Rectal smooth muscle tissue (tissue), 1 donor: ENCODE measurements around the gene C2CD2.

ENCODE experiments used
- H3K27ac ChIP-seq: one replicate; pipeline ENCODE4 v1.7.0; 2013; ENCODE audit warnings: low read depth, low read length, inconsistent platforms
- H3K27me3 ChIP-seq: one replicate; pipeline ENCODE4 v1.7.0; 2013; ENCODE audit warnings: low read length; ENCODE audit not compliant: control insufficient read depth, insufficient read depth
- H3K36me3 ChIP-seq: one replicate; pipeline ENCODE4 v1.7.0; 2013; ENCODE audit warnings: low read length; ENCODE audit not compliant: control insufficient read depth, insufficient read depth
- H3K4me1 ChIP-seq: one replicate; pipeline ENCODE4 v1.7.0; 2013; ENCODE audit warnings: low read length; ENCODE audit not compliant: control insufficient read depth, insufficient read depth
- H3K4me3 ChIP-seq: one replicate; pipeline ENCODE4 v1.7.0; 2013; ENCODE audit warnings: low read length
- H3K9ac ChIP-seq: one replicate; pipeline ENCODE4 v1.7.0; 2013; ENCODE audit warnings: low read length

C2CD2 gene

DNA sequence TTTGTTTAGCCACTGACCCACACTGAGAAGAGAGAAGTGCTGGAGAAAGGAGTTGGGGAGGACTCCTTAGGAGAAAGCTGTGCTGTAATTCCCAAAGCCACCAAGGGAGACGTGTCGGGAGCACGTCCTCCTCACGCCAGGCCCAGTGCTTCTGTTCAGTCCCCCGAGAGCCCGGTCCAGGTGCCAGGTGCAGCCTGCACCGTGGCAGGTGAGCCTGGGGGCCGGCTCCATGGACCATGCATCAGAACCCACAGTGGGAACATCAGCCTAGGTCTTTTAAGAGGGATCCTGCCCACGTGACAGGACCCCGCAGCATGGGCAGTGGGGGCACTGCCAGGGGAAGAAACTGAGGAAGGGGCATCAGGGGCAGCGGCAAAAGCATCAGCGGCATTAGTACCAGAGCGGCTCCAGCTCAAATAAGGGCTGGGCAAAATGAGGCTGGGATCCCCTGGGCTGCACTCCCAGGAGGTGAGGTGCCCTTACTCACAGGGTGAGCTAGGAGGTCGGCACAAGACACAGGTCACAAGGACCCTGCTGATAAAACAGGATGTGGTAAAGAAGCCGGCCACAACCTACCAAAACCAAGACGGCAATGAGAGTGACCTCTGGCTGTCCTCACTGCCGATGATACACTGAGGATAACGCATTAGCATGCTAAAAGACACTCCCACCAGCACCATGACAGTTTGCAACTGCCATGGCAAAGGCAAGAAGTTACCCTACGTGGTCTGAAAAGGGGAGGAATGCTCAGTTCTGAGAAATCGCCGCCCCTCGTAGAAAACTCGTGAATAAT is 50.1 kb downstream of the C2CD2 start:
- H3K27ac ChIP-seq, result no peak overlapping the region
- H3K9ac ChIP-seq, result no peak overlapping the region
- peaks cover 12% of the 10 kb centered on the region for H3K36me3 ChIP-seq
- H3K4me3 ChIP-seq, result no peak overlapping the region
- H3K4me1 ChIP-seq, result no peaks in the 10 kb centered on the region
- H3K27me3 ChIP-seq, result no peaks in the 10 kb centered on the region

DNA sequence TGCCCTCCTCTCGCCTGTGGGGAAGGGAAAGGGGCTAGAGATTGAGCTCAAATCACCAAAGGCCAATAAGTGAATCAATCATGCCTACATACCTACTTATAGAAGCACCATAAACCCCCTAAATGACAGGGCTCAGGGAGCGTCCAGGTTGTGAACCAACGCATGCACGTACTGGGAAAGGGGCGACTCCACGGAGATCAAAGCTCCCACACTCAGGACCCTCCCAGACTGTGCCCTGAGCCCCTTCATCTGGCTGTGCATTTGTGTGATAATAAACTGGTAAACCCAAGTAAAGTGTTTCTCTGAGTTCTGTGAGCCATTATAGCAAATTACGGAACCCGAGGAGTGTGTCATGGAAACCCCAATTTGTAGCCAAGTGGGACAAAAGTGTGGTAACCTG is 50.9 kb downstream of the C2CD2 start:
- H3K4me1 ChIP-seq, result no peaks in the 10 kb centered on the region
- H3K4me3 ChIP-seq, result no peak overlapping the region
- no peak overlapping the region for H3K27ac ChIP-seq
- H3K9ac ChIP-seq, result no peak overlapping the region
- no peaks in the 10 kb centered on the region for H3K27me3 ChIP-seq
- peaks cover 12% of the 10 kb centered on the region for H3K36me3 ChIP-seq

- H3K36me3 ChIP-seq, result peaks cover 12% of the 10 kb centered on the region
- no peak overlapping the region for H3K9ac ChIP-seq
- H3K4me1 ChIP-seq, result no peaks in the 10 kb centered on the region
Observed at GRCh38 chr21:41901782-41902181, 52.0 kb downstream of the C2CD2 start.

GRCh38 chr21:41901099-41901498 is 52.7 kb downstream of the C2CD2 start:
- no peaks in the 10 kb centered on the region for H3K27me3 ChIP-seq
- H3K36me3 ChIP-seq, result peaks cover 14% of the 10 kb centered on the region
- no peak overlapping the region for H3K27ac ChIP-seq
- H3K4me1 ChIP-seq, result no peaks in the 10 kb centered on the region
- H3K9ac ChIP-seq, result no peak overlapping the region
- H3K4me3 ChIP-seq, result no peak overlapping the region

More at GRCh38 chr21:41901782-41902181, 52.0 kb downstream of the C2CD2 start:
- H3K27me3 ChIP-seq, result no peaks in the 10 kb centered on the region
- H3K4me3 ChIP-seq, result no peak overlapping the region
- no peak overlapping the region for H3K27ac ChIP-seq

GRCh38 chr21:41900401-41900800 is 53.4 kb downstream of the C2CD2 start:
- H3K9ac ChIP-seq, result no peak overlapping the region
- no peak overlapping the region for H3K4me3 ChIP-seq
- no peak overlapping the region for H3K27ac ChIP-seq
- H3K36me3 ChIP-seq, result peaks cover 17% of the 10 kb centered on the region
- no peaks in the 10 kb centered on the region for H3K27me3 ChIP-seq
- H3K4me1 ChIP-seq, result no peaks in the 10 kb centered on the region

- Histone ChIP-seq H3K4me3 (no peak overlapping the region), H3K4me1 (no peaks in the 10 kb centered on the region), H3K27ac (no peak overlapping the region), H3K36me3 (peaks cover 16% of the 10 kb centered on the region), H3K9ac (no peak overlapping the region), H3K27me3 (no peaks in the 10 kb centered on the region)
Observed at GRCh38 chr21:41899426-41900202, 54.2 kb downstream of the C2CD2 start.

DNA sequence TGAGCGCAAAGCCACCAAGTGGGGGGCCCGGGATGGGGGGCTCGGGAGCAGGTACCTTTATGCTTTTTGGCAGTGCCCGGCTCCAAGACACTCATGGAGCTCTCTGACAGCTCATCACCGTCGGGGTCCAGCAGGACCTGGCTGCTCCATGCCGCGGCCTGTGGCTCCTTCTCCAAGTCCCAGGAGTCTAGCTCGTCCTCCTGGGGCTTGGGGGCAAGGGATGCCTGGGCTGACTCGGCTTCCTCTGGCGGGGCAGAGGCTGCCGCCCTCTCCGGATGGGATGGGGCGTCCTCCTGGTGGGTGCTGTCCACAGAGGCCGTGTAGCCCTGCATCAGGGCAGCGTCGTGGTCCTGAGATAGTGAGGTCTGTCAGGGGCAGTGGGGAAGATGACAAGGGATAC is 54.8 kb downstream of the C2CD2 start:
- Histone ChIP-seq H3K4me1 (no peaks in the 10 kb centered on the region), H3K27me3 (no peaks in the 10 kb centered on the region), H3K9ac (no peak overlapping the region), H3K27ac (no peak overlapping the region), H3K36me3 (peaks cover 15% of the 10 kb centered on the region), H3K4me3 (no peak overlapping the region)

GRCh38 chr21:41897700-41898099 is 56.1 kb downstream of the C2CD2 start:
- H3K4me1 ChIP-seq, result no peaks in the 10 kb centered on the region

DNA sequence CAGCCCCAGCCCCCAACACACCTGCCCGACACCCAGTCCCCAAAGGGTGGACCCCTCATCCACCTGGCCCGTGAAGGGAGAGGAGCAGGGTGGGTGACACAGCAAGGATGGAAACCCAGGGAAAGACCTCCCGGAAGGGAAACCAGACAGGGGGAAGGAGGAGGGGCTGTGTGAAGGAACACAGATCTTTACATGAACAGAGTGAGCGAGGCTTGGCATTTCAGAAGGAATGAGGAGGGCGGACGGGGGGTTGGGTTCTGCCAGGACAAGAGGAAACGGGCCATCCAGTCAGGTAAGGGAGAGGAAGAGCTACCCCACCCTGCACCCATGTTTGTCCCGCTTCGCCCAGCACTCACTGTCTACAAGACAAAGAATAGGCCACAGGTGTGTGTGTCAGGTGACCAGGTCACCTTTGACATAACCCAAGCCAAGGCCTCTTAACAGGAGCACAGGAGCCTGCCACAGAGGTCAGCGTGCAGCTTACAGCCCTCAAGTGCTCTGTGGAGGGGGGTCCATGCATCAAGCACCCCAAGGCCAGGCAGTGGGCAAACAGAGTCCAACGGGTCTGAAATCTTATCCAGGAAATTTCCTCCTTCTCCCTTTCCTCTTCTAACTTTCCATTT is 56.7 kb downstream of the C2CD2 start:
- H3K27ac ChIP-seq, result no peak overlapping the region

More at GRCh38 chr21:41897700-41898099, 56.1 kb downstream of the C2CD2 start:
- H3K9ac ChIP-seq, result no peak overlapping the region
- no peak overlapping the region for H3K27ac ChIP-seq
- H3K4me3 ChIP-seq, result no peak overlapping the region
- no peaks in the 10 kb centered on the region for H3K27me3 ChIP-seq
- H3K36me3 ChIP-seq, result peaks cover 15% of the 10 kb centered on the region

DNA sequence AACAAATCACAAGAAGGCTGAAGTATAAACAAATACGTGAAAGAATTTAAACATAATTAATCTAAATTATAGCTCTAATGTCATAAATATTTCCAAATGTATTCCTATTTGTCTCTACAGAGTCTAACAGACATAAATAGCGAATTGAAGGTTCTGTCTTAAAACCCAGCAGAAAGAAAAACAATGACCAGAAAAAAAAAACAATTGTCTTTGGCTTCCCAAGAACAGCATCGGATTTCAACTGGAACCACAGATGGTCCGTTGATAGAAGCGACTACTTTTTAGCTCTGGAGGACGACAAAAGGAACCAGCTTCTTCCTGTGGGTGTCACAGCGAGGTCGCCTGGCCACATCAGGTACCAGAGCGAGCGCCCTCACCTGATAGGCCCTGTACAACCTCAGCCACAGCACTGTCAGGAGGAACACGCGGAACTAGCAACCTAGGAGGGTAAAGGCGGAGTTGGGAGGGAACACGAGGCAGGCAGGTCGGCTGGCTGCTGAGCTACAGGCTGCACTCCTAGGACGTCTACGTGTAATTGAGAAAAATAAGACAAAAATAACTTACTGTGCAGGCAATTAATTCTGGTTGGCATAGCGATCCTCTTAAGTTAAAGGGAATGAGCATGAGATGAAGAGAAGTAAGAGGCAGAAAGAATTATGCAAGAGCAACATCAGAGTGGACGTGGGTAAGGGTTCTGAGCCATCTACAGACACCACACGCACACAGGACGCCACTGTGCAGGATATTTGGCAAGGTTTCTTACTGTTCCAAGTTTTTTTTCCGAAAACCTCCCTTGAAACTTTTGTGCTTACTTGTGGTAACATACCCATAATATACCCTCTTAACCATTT is 58.0 kb downstream of the C2CD2 start:
- no peaks in the 10 kb centered on the region for H3K27me3 ChIP-seq
- H3K27ac ChIP-seq, result no peak overlapping the region
- no peak overlapping the region for H3K4me3 ChIP-seq
- no peak overlapping the region for H3K9ac ChIP-seq
- peaks cover 9% of the 10 kb centered on the region for H3K36me3 ChIP-seq
- H3K4me1 ChIP-seq, result no peaks in the 10 kb centered on the region

More for the DNA sequence above, 56.7 kb downstream of the C2CD2 start:
- Histone ChIP-seq H3K36me3 (peaks cover 16% of the 10 kb centered on the region), H3K9ac (no peak overlapping the region), H3K4me1 (no peaks in the 10 kb centered on the region), H3K27me3 (no peaks in the 10 kb centered on the region), H3K4me3 (no peak overlapping the region)

DNA sequence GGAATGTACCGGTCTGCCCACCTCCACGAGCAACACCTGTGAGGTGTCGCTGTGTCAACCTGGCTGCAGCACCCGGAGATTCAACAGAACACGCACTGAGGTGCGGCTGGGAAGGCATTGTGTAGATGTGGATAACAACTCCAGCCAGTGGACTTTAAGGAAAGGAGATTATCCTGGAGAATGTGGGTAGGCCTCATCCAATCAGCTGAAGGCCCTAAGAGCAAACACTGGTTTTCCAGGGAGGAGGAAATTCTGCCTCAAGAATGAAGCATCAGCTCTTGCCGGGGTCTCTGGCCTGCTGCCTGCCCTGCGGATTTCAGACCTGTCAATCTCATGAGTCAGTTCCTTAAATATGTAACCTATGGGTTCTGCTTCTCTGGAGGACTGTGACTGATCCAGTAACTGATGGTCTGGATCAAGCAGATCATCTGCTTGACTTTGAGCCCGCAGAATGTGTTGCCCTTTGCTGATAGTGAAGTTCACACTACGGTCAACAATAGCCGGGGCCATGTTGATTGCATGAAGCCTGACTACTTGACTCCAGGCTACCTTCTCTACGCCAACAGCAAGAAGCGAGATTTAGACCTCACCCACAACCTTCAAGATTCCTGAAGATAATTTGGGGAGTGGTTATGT is 58.8 kb downstream of the C2CD2 start:
- Histone ChIP-seq H3K27me3 (no peaks in the 10 kb centered on the region), H3K4me1 (no peaks in the 10 kb centered on the region), H3K4me3 (no peak overlapping the region), H3K27ac (no peak overlapping the region), H3K9ac (no peak overlapping the region), H3K36me3 (peaks cover 9% of the 10 kb centered on the region)
